Stimulated activated CD4-positive, alpha-beta T cell treated with anti-CD3 and anti-CD28 coated beads, Interleukin-15, amount 100 ng/mL, for 1 hour (primary cell): ENCODE data around the gene MED13L.
"Not testable (repeated sequence)": the region's sequence is repeated elsewhere in the genome, so short reads cannot be mapped to it uniquely, and the experiment has no call there.

Experiments used
- DNase-seq, 2 donors: peaks; one replicate each; pipeline ENCODE4 v3.0.0-alpha.2; 2020; ENCODE audit warnings: low read depth in 1 of 2, low spot score in 1 of 2

MED13L gene

GRCh38 chr12:116064493-116064892, 213.0 kb downstream of the MED13L start:
- no peak for DNase-seq

GRCh38 chr12:116062698-116063097, 214.8 kb downstream of the MED13L start:
- DNase-seq, result no peak

GRCh38 chr12:116060764-116061163, 216.7 kb downstream of the MED13L start:
- DNase-seq, result no peak

DNA sequence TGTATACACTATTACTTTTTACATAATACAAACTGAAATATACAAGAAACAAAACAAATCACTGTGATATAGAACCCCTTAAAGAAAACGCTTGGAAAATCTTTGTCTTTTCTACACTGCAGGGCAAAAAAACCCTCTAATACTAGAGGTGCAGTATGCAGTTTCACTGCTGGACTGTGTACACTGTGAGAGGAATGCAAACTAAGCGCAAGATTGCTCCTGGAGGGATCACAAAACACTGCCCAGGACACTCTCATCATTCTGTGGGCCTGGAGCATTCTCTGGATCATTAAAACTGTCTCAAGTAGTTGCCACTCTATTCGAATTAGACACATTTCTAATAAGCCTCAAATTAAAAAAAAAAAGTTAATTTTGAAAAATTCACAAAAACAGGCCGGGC, 217.6 kb downstream of the MED13L start:
- DNase-seq, result no peak

- no peak for DNase-seq
Observed at GRCh38 chr12:116058574-116058973, 218.9 kb downstream of the MED13L start.

- DNase-seq, result no peak
Observed at GRCh38 chr12:116057356-116057755, 220.1 kb downstream of the MED13L start.

- no peak for DNase-seq
Observed at GRCh38 chr12:116055895-116056607, 221.4 kb downstream of the MED13L start.

- DNase-seq, result no peak
Observed at GRCh38 chr12:116054280-116054679, 223.2 kb downstream of the MED13L start.

DNA sequence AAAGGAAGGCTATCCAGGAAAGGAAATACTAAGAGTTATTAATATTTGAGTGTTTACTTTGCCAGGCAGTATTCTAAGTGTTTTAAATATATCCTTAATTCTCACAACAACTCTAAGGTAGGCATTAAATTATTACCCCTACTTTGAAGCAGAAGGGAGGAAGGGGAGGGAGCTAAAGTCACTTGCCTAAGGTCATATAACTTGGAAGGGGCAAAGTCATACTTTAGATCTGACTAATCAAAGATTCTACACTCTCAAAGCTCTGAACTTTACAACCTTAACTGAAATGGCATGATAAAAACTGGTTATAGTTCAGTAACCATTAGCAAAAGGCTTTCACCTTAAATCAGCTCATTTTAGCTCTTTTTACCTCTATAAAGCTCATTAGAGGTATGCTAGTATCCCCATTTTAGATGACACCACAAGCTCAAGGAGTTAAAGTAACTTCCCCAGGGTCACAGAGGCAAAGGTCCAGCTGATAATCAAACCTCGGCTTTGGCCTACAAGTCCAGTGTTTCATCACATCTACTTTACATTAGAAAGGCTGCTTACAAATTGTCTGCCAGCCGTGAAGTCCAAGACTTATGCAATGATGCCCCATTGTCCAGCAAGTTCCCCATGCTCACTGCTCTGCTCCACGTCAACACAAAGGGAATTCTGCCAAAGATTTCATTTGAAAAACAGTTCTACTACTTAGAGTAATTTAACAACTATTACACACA, 223.9 kb downstream of the MED13L start:
- DNase-seq, result no peak

DNA sequence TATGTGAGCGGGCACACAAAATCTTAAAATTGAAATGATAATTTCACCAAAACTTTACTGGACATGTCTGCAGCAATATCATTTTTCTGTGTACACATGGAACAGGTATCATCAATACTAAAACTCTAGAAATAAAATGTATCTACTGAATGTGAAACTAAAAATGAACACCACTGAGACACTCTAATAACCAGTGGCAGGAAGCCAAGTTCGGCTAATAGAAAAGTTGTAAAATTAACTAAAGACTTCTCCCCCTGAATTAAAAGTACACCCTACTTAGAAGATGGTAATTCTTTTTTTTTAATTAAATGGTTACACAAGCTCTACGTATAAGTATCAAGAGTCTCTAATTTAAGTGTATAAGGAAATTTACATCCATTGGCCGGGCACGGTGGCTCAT, 227.2 kb downstream of the MED13L start:
- no peak for DNase-seq

- DNase-seq, result no peak
Observed at GRCh38 chr12:116048879-116049278, 228.6 kb downstream of the MED13L start.

- DNase-seq, result no peak
Observed at GRCh38 chr12:116046039-116046438, 231.5 kb downstream of the MED13L start.

DNA sequence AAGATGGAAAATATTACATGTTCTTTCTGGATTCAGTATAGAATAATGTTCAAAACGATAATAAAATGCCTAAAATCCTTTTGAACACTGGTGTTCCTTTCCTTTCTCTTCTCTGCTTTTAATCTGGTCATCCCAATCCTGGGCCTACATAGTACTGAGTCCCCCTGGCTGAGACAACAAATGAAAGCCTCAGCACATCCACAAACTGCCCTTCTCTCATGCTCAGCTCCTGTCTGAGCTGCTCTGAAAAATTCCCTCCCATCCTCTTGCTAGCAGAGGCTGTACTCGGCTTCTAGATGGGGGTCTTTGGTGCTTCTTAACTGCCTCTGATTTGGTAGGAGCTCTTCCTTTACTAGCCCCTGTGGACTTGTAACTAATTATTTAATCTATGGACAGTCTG, 232.3 kb downstream of the MED13L start:
- no peak for DNase-seq

GRCh38 chr12:116043659-116044535, 233.6 kb downstream of the MED13L start:
- no peak for DNase-seq

GRCh38 chr12:116040402-116040801, 237.1 kb downstream of the MED13L start:
- no peak for DNase-seq

GRCh38 chr12:116039081-116039480, 238.4 kb downstream of the MED13L start:
- no peak for DNase-seq

GRCh38 chr12:116037941-116038837, 239.3 kb downstream of the MED13L start:
- no peak for DNase-seq

GRCh38 chr12:116033765-116034164, 243.7 kb downstream of the MED13L start:
- DNase-seq, result no peak

- not testable (repeated sequence) for DNase-seq
Observed at GRCh38 chr12:116031624-116032023, 245.9 kb downstream of the MED13L start.

DNA sequence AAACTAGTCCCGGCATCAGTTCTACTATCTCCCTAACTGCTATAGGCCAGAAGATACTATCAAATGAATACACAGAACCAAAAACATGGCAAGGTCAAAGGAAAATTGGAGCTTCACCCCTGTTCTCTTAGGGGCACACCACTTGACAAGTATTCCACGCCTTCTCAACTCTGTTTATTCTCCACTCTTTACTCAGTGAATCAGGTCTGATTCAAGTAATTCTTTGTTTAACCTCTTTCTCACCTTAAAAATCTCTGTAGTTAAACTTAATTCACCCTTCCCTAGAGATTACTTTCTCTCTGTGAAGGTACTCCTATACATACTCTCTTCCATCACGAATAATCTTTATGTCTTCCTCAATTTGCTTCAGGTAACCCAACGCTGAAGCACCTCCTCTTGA, 248.9 kb downstream of the MED13L start:
- DNase-seq, result no peak

GRCh38 chr12:116027551-116027821, 250.0 kb downstream of the MED13L start:
- no peak for DNase-seq
